GM12873 (cell line): Measurements from ENCODE around the gene PDCD4.

ENCODE experiments used
- TF ChIP-seq, protein P1 (sequence below): IDR thresholded peaks from 2 replicates; pipeline ENCODE4 v1.5.1; 2012; ENCODE audit warnings: low read depth, mild to moderate bottlenecking, moderate library complexity, low read length, control low read depth; ENCODE audit not compliant: insufficient read depth; ENCODE audit errors: missing control alignments

PDCD4 gene

DNA sequence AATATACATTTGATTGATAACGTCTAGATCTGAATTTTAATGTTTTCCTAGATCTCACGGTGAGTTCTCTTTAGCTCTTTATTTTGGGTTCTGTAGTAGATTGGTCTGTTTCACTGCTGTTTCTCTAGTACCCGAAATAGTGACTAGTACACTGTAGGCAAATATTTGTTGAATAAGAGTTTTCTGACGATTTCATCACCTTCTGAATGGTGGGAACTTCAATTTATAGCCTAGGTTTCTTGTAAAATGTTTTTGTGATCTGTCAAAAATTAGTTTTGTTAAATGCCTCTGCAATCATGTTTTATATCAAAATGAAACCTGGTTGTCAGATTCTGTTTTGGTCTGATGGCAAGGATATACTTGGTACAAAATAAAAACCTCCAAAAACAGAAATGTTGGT, 10.2 kb downstream of the PDCD4 start:
- TF ChIP-seq, protein P1, sequence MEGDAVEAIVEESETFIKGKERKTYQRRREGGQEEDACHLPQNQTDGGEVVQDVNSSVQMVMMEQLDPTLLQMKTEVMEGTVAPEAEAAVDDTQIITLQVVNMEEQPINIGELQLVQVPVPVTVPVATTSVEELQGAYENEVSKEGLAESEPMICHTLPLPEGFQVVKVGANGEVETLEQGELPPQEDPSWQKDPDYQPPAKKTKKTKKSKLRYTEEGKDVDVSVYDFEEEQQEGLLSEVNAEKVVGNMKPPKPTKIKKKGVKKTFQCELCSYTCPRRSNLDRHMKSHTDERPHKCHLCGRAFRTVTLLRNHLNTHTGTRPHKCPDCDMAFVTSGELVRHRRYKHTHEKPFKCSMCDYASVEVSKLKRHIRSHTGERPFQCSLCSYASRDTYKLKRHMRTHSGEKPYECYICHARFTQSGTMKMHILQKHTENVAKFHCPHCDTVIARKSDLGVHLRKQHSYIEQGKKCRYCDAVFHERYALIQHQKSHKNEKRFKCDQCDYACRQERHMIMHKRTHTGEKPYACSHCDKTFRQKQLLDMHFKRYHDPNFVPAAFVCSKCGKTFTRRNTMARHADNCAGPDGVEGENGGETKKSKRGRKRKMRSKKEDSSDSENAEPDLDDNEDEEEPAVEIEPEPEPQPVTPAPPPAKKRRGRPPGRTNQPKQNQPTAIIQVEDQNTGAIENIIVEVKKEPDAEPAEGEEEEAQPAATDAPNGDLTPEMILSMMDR = no peak

DNA sequence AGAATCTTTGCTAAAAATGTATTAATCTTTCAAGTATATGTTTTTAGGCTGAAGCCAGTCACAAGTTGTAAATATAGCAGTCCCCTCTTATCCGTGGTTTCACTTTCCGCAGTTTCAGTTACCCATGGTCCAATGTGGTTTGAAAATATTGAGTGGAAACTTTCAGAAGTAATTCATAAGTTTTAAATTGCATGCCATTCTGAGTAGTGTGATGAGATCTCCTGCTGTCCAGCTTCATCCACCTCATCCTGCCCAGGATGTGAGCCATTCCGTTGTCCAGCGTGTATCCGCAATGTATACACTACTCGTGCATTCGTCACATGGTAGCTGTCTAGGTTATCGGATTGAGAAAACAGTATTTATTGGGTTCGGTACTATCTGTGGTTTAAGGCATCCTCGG, 12.2 kb downstream of the PDCD4 start:
- TF ChIP-seq, protein P1 = no peak

- TF ChIP-seq, protein P1 = no peak
Observed at GRCh38 chr10:110885932-110886674, 14.4 kb downstream of the PDCD4 start.

DNA sequence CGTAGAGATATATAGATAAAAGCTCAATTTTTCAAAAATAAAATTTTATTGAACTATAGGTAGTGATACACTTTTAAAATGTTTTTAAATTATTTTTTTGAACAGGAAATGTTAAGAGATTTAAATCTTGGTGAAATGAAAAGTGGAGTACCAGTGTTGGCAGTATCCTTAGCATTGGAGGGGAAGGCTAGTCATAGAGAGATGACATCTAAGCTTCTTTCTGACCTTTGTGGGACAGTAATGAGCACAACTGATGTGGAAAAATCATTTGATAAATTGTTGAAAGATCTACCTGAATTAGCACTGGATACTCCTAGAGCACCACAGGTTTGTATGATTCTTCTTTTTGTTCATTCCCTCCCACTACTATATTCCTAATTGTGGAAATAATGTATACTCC, 15.8 kb downstream of the PDCD4 start:
- TF ChIP-seq, protein P1 = no peak

GRCh38 chr10:110892602-110893288, 21.0 kb downstream of the PDCD4 start:
- TF ChIP-seq, protein P1 = no peak

GRCh38 chr10:110893559-110894179, 21.9 kb downstream of the PDCD4 start:
- TF ChIP-seq, protein P1 = peak; percentile 45

GRCh38 chr10:110897184-110897583, 25.5 kb downstream of the PDCD4 start:
- TF ChIP-seq, protein P1 = no peak
